ENCODE results near the gene TPK1.
"Not testable (repeated sequence)": the region's sequence is repeated elsewhere in the genome, so short reads cannot be mapped to it uniquely, and the experiment has no call there.

The TPK1 gene

DNA sequence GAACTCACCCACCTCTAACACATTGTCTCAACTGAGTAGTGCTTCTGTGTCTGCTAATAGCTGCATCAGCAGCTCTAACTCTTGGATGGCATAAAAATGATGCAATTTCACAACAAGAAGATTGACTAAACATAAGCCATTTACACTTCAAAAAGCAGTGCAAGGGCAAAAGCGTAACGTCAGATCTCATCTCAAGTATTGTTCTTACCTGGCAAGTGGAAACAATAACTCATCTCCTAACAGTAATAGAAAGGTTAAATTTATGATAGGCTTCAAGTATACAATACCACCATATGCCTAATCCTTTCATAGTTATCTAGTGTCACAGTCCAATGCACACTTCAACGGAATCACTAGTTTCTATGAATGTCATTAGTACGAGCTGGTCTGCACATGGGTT is 14.8 kb downstream of the TPK1 start:
- DNase-seq = no peak

- DNase-seq = no peak
Measured at GRCh38 chr7:144820552-144820951, 15.3 kb downstream of the TPK1 start.

DNA sequence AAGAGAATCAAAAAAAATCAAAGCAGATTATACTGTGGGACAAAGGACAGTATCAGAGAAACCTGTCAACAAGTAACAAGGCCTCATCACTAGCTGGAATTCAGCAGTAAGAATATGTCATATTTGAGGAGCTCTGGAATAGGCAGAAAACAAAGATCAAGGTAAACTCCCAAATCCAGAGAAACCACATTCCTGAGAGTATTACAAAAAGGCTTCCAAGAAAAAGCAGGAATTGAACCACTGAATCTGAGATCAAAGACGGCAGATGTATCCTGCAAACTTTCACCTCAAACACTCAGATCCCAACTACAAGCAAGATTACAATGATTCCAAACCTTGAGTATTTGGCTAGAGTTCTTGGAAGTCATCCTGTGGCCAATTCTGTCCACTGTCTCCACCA is 16.3 kb downstream of the TPK1 start:
- no peak for DNase-seq

- no peak for DNase-seq
Measured at GRCh38 chr7:144818511-144818910, 17.3 kb downstream of the TPK1 start.

GRCh38 chr7:144817001-144817400 is 18.9 kb downstream of the TPK1 start:
- DNase-seq = no peak

GRCh38 chr7:144814299-144814698 is 21.6 kb downstream of the TPK1 start:
- DNase-seq = no peak

GRCh38 chr7:144812379-144813283 is 23.2 kb downstream of the TPK1 start:
- DNase-seq = no peak

DNA sequence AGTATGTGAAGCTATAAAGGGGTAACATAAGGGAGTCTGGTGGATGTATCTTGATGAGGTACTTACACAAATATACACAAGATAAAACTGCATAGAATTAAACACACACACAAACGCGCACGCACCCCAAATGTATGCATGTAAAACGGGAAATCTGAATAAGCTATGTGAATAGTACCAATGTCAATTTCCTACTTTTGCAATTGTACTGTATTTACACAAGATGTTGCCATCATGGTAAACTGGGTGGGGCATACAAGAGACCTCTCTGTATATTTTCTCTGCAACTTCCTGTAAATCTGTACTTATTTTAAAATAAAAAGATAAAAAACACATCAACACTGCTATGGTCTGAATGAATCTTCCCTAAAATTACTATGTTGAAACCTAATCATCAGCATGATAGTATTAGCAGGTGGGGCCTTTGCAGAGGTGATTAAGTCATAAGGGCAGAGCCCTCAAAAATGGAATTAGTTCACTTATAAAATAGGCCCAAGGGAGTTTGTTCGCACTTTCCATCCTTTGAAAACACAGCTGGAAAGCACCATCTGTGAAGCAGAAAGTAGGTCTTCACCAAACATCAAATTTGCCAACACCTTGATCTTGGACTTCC is 30.1 kb downstream of the TPK1 start:
- DNase-seq = no peak

DNA sequence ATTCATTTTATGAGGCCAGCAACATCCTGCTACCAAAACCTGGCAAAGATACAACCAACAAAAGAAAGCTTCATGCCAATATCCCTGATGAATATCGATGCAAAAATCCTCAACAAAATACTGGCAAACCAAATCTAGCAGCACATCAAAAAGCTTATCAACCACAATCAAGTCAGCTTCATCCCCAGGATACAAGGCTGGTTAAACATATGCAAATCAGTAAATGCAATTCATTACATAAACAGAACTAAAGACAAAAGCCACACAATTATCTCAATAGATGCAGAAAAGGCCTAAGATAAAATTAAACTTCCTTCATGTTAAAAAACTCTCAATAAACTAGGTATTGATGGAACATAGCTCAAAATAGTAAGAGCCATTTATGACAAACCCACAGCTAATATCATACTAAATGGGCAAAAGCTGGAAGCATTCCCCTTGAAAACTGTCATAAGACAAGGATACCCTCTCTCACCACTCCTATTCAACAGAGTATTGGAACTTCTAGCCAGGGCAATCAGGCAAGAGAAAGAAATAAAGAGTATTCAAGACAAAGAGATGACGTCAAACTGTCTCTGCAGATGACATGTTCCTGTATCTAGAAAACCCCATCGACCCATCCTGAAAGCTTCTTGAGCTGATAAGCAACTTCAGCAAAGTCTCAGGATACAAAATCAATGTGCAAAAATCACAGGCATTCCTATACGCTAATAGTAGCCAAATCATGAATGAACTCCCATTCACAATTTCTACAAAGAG is 35.0 kb downstream of the TPK1 start:
- DNase-seq = not testable (repeated sequence)

DNA sequence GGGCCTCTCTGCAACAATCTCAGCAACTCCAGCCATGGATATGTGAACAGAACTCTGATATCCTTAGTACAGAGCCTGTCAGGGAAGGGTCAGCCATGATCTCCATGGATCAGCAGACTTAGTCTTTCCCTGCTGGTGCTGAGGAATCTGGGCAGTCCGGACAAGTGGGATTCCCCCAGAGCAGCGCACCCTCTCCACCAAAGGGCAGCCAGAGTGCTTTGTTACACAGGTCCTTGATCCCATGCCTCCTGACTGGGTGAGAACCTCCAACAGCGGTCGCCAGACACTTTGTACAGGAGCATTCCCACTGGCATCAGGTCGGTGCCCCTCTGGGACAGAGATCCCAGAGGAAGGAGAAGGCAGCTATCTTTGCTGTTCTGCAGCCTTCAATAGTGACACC is 38.9 kb downstream of the TPK1 start:
- no peak for DNase-seq

GRCh38 chr7:144792050-144792449 is 43.8 kb downstream of the TPK1 start:
- no peak for DNase-seq

DNA sequence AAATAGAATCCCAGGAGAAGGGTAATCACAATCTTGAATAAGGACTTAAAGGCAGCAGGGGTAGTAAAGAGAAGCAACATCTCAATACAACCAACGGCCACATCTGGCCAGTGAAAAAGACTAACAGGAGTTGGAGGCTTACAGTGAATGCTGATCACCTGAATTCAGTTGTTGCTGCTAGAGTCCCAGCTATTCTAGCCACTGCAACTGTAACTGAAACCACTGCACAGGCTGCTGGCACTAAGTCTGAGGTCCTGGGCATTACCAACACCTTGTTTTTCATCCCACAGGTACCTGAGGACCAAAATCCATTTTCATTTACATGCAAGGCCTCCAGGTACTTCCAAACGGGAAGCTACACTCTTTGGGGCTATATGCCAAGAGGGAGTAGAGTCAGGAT is 44.4 kb downstream of the TPK1 start:
- no peak for DNase-seq

- DNase-seq = no peak
Measured at GRCh38 chr7:144787127-144787526, 48.7 kb downstream of the TPK1 start.

DNA sequence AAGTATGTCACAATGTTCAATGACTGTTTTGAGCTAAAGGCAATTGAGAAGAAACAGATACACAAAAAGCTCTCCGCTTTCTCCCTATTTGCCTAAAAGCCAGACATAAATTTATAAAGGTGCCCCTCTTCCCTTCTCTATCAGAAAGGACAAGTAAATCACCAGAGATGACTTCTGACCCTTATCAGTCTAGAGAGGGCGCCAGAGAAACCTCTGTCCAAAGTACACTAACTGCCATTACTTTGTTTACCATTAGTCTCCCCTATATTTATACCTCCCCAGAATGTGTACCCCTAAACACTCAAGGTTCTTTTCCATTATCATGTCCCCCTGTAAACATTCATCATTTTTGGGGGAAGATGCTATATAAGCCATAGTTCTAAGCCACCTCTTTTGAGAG is 49.3 kb downstream of the TPK1 start:
- DNase-seq = no peak

DNA sequence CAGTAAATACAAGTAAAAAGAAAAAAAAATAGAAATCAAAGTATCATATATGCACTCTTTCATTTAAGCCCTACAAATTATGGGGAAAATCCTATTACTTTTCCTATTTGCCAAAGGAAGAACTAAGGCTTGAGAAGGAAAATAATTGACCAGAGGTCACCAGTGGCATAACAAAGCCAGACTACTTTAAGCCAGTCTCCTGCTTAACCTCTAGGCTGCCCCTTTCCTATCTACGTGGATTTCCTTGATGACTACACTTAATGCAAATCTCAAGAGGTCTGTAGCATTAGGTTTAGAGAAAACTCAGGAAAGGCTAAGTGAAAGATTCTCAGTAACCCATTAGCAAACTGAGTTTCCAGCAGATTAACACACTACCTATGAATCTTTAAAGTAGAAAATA is 49.8 kb downstream of the TPK1 start:
- DNase-seq = no peak

DNA sequence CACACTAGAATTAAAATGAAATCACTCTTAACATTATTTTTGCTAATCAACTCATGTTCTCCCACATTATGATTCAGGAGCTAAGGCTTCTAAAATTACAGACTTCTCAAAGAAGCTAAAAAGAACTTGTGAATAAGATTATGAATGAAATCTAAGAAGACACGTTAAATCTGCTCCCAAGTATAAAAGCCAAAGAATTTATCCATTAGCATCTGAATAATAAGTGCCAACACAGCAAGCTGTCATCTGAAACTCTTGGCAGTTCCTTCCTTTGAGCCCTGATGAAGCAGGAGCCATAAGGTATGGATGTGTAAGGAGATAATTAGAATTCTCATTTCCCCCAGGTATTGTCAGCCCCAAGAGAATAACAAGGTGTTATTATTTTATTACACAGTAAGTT is 50.3 kb downstream of the TPK1 start:
- no peak for DNase-seq

- no peak for DNase-seq
Measured at GRCh38 chr7:144784943-144785342, 50.9 kb downstream of the TPK1 start.

DNA sequence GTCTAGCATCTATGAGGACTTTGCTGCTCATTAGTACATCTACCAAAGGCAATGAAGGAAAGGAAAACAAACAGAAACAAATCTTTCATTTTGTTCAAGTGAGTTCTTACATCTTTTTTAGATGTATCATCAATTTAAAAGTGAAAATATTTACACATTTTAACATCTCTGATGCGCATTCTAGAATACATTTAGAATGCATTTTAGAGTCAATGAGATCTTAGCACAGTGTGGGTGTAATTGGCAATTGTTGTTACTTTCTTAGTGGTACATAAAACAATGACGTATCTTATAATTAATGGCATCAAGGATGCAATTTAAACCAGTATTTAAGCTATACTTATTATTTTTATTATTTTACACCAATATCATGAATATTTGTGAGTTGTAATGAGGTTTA is 51.4 kb downstream of the TPK1 start:
- no peak for DNase-seq

GRCh38 chr7:144782883-144783282 is 53.0 kb downstream of the TPK1 start:
- no peak for DNase-seq

- no peak for DNase-seq
Measured at GRCh38 chr7:144780071-144780608, 55.7 kb downstream of the TPK1 start.

DNA sequence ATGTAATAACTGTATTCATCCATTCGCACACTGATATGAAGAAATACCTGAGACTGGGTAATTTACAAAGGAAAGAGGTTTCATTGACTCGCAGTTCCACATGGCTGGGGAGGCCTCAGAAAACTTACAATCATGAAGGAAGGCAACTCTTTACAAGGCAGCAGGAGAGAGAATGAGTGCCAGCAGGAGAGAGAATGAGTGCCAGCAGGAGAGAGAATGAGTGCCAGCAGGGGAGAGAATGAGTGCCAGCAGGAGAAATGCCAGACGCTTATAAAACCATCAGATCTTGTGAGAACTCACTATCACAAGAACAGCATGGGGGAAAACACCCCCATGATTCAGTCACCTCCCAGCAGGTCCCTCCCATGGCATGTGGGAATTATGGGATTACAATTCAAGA is 58.0 kb downstream of the TPK1 start:
- not testable (repeated sequence) for DNase-seq

DNA sequence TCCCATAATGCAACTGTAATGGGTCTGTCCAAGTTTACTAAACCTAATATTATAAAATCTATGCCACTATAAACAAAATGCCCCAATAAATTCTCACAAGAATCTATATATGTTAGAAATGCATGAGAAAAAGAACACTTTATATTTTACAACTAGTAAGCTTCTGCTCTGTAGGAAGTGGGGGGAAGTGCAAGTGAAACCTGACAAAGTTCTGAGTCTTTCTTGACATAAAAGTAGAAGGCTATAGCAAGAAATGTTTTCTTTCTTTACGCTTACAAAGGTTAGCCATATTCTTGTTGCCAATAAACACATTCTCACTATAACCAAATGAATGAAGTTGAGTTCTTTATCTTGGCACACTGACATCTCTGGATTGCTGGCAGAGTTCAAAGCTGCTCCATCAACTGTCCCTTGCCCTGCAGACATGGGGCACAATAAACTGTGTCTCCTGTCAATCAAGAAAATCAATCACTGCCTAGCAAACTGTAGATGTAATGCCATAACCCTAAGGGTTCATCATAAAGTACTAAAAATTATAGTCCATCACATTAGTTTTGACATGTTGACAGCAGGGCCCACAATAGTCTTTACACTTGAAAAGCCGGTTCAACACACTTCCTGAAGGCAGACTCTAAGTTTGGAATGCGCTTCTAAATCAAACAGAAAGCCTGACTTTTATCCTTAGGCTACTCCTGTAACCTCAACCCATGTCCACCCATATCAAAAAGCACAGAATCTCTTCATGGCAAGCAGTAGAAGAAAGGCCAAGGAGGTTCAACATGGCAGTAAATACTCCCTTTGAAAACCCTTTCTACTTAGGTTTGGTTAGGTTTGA is 58.6 kb downstream of the TPK1 start:
- no peak for DNase-seq

- DNase-seq = no peak
Measured at GRCh38 chr7:144776447-144776846, 59.4 kb downstream of the TPK1 start.

All from NCI-H446 (cell line).